Neural progenitor cell (in vitro differentiated cells): ENCODE data around the gene FARP2. TPM values are rescaled to one million over a fixed set of nuclear protein-coding genes. Genes with fewer than 3 reads are reported as not detected.

Source experiments
- DNase-seq: peaks from one replicate; pipeline ENCODE4 v3.0.0-alpha.2; 2016; ENCODE audit warnings: low spot score
- H2AFZ ChIP-seq: fragments of 200-600 bp; sonication (generic); replicated peaks from 2 replicates; pipeline ENCODE4 v1.6.1; 2016; ENCODE audit warnings: antibody characterized with exemption
- H3F3A ChIP-seq: fragments of 200-600 bp; sonication (generic); 2 replicates; pipeline ENCODE4 v1.6.1; 2016; ENCODE audit warnings: antibody characterized with exemption, low read depth
- H3K27ac ChIP-seq: fragments of 200-600 bp; sonication (generic); 2 replicates; pipeline ENCODE4 v1.5.1; 2016; ENCODE audit warnings: mild to moderate bottlenecking
- H3K27me3 ChIP-seq: fragments of 200-600 bp; sonication (generic); 2 replicates; pipeline ENCODE4 v1.6.1; 2016; ENCODE audit warnings: mild to moderate bottlenecking, moderate library complexity
- H3K36me3 ChIP-seq: fragments of 200-600 bp; sonication (generic); 2 replicates; pipeline ENCODE4 v1.5.1; 2016
- H3K4me1 ChIP-seq: fragments of 200-600 bp; sonication (generic); 2 replicates; pipeline ENCODE4 v1.6.1; 2016; ENCODE audit warnings: mixed run types
- H3K4me2 ChIP-seq: fragments of 200-600 bp; sonication (generic); 2 replicates; pipeline ENCODE4 v1.6.1; 2016
- H3K4me3 ChIP-seq: fragments of 200-600 bp; sonication (generic); 2 replicates; pipeline ENCODE4 v1.5.1; 2016
- H3K79me2 ChIP-seq: fragments of 200-600 bp; sonication (generic); 2 replicates; pipeline ENCODE4 v1.6.1; 2016; ENCODE audit warnings: low read depth
- H3K9ac ChIP-seq: fragments of 200-600 bp; sonication (generic); 2 replicates; pipeline ENCODE4 v1.6.1; 2016
- H3K9me3 ChIP-seq: fragments of 200-600 bp; sonication (generic); 2 replicates; pipeline ENCODE4 v1.5.1; 2016; ENCODE audit warnings: low read depth
- H4K20me1 ChIP-seq: fragments of 200-600 bp; sonication (generic); 2 replicates; pipeline ENCODE4 v1.6.1; 2016; ENCODE audit warnings: low read depth
- H3K27ac Mint-ChIP-seq: 3 replicates; pipeline ENCODE4 v1.8.0; 2021; ENCODE audit warnings: mixed read lengths
- H3K27me3 Mint-ChIP-seq: 2 replicates; pipeline ENCODE4 v1.8.0; 2022; ENCODE audit warnings: low read depth, mild to moderate bottlenecking, inconsistent platforms, moderate library complexity, mixed read lengths; ENCODE audit not compliant: insufficient read depth
- H3K36me3 Mint-ChIP-seq: 3 replicates; pipeline ENCODE4 v1.8.0; 2021; ENCODE audit warnings: mixed read lengths
- H3K4me1 Mint-ChIP-seq: 3 replicates; pipeline ENCODE4 v1.8.0; 2021; ENCODE audit warnings: mixed read lengths
- H3K4me3 Mint-ChIP-seq: 3 replicates; pipeline ENCODE4 v1.8.0; 2021; ENCODE audit warnings: mild to moderate bottlenecking, moderate library complexity, mixed read lengths
- H3K9me3 Mint-ChIP-seq: 3 replicates; pipeline ENCODE4 v1.8.0; 2020; ENCODE audit warnings: mixed read lengths
- CTCF ChIP-seq: fragments of 200-600 bp; sonication (generic); IDR thresholded peaks from 2 replicates; pipeline ENCODE4 v1.5.1; 2017; ENCODE audit warnings: antibody characterized with exemption, mild to moderate bottlenecking
- EZH2 ChIP-seq: fragments of 200-600 bp; sonication (generic); IDR thresholded peaks from 2 replicates; pipeline ENCODE4 v1.6.1; 2017; ENCODE audit warnings: antibody characterized with exemption, mild to moderate bottlenecking, moderate library complexity
- EZH2phosphoT487 ChIP-seq: fragments of 200-600 bp; sonication (generic); IDR thresholded peaks from 2 replicates; pipeline ENCODE4 v1.6.1; 2017; ENCODE audit warnings: antibody characterized with exemption
- total RNA-seq: library from RNA; depleted of rRNA; stranded (reverse); fragments of >200 nt; gene quantifications from 2 replicates; pipeline ENCODE4 v1.2.3, GENCODE V29; 2015; ENCODE audit warnings: low replicate concordance

FARP2 gene
- total RNA-seq, 1 donor from 2014 or later = 32.3 TPM

GRCh38 chr2:241540401-241540770 is 184.3 kb downstream of the FARP2 start:
- peak overlapping the region; percentile 87 for H3K4me2 ChIP-seq

GRCh38 chr2:241540771-241541561 is 184.9 kb downstream of the FARP2 start:
- Histone ChIP-seq H3K27me3 (peaks cover 68% of the 10 kb centered on the region), H3K79me2 (no peaks in the 10 kb centered on the region), H2AFZ (peak overlapping the region; percentile 93), H3K4me1 (peaks cover 11% of the 10 kb centered on the region), H4K20me1 (no peaks in the 10 kb centered on the region), H3K4me3 (peak overlapping the region; percentile 47), H3F3A (no peaks in the 10 kb centered on the region), H3K9me3 (no peaks in the 10 kb centered on the region), H3K4me2 (peak overlapping the region; percentile 87), H3K9ac (no peak overlapping the region), H3K27ac (no peak overlapping the region), H3K36me3 (no peaks in the 10 kb centered on the region)
- TF ChIP-seq EZH2phosphoT487 (no peak), EZH2 (no peak), CTCF (no peak)
- DNase-seq = peak; percentile 71
- Mint-ChIP-seq H3K4me3 (peak overlapping the region; percentile 65), H3K27me3 (peaks cover 21% of the 10 kb centered on the region), H3K9me3 (peaks cover 2% of the 10 kb centered on the region), H3K27ac (no peak overlapping the region), H3K4me1 (peaks cover 19% of the 10 kb centered on the region), H3K36me3 (no peaks in the 10 kb centered on the region)

More at GRCh38 chr2:241540401-241540770, 184.3 kb downstream of the FARP2 start:
- H3K4me1 Mint-ChIP-seq = peaks cover 24% of the 10 kb centered on the region
- H3K9me3 Mint-ChIP-seq = peaks cover 2% of the 10 kb centered on the region
- Histone ChIP-seq H3K36me3 (no peaks in the 10 kb centered on the region), H3K9me3 (no peaks in the 10 kb centered on the region), H3K27ac (no peak overlapping the region), H3K27me3 (peaks cover 68% of the 10 kb centered on the region), H3K4me3 (no peak overlapping the region), H2AFZ (no peak overlapping the region), H3F3A (no peaks in the 10 kb centered on the region), H3K4me1 (peaks cover 13% of the 10 kb centered on the region), H3K9ac (no peak overlapping the region), H3K79me2 (no peaks in the 10 kb centered on the region), H4K20me1 (no peaks in the 10 kb centered on the region)
- TF ChIP-seq EZH2phosphoT487 (no peak), EZH2 (no peak), CTCF (no peak)
- H3K27ac Mint-ChIP-seq = no peak overlapping the region
- H3K36me3 Mint-ChIP-seq = no peaks in the 10 kb centered on the region
- peaks cover 21% of the 10 kb centered on the region for H3K27me3 Mint-ChIP-seq
- no peak for DNase-seq
- H3K4me3 Mint-ChIP-seq = peak overlapping the region; percentile 65

- no peaks in the 10 kb centered on the region for H4K20me1 ChIP-seq
- Mint-ChIP-seq H3K4me3 (no peak overlapping the region), H3K27me3 (peaks cover 19% of the 10 kb centered on the region), H3K27ac (no peak overlapping the region), H3K36me3 (no peaks in the 10 kb centered on the region), H3K9me3 (peaks cover 2% of the 10 kb centered on the region), H3K4me1 (peaks cover 14% of the 10 kb centered on the region)
- H3K79me2 ChIP-seq = no peaks in the 10 kb centered on the region
- H3K4me1 ChIP-seq = peaks cover 9% of the 10 kb centered on the region
- TF ChIP-seq EZH2phosphoT487 (peak; percentile 66), EZH2 (peak; percentile 91), CTCF (no peak)
- peak overlapping the region; percentile 87 for H3K4me2 ChIP-seq
- H3K36me3 ChIP-seq = no peaks in the 10 kb centered on the region
- H3K9ac ChIP-seq = no peak overlapping the region
- no peaks in the 10 kb centered on the region for H3K9me3 ChIP-seq
- peak overlapping the region; percentile 93 for H2AFZ ChIP-seq
- no peaks in the 10 kb centered on the region for H3F3A ChIP-seq
- H3K4me3 ChIP-seq = peak overlapping the region; percentile 47
- peak; percentile 38 for DNase-seq
- H3K27ac ChIP-seq = no peak overlapping the region
- H3K27me3 ChIP-seq = peaks cover 74% of the 10 kb centered on the region
Observed at GRCh38 chr2:241541564-241542277, 185.6 kb downstream of the FARP2 start.
